ENCODE results near the gene GID8. TPM values are rescaled to one million over a fixed set of nuclear protein-coding genes. Genes with fewer than 3 reads are reported as not detected.
A peak's percentile ranks its signal among the peaks of the same experiment; 100 is the strongest.

The GID8 gene
- total RNA-seq, 2 experiments from 2014 or later, result 39.6 to 46.1 TPM

GRCh38 chr20:62979876-62980373 is 42.0 kb downstream of the GID8 start:
- ATAC-seq (ENCODE audit: poor library complexity), result no peak
- peak in 1 of 14 experiments; percentile 16 for DNase-seq
- CTCF ChIA-PET, result interaction anchor here (1.3 to 3.9 kb wide), 3 partner anchors 7 to 61 kb away, joined by 3 to 23 read pairs (median 8); no protein-coding TSS in a partner anchor
- H3K9me3 ChIP-seq (ENCODE audit: control insufficient read depth in 1 of 2, insufficient read depth in 1 of 2, low read length in 2 of 2), result peaks cover 0 to 23% of the 10 kb centered on the region in 2 experiments
- no peaks in the 10 kb centered on the region for H3K36me3 ChIP-seq (ENCODE audit: insufficient read depth, low read length)
- H3K27ac ChIP-seq (ENCODE audit: low read depth in 1 of 2, low read length in 2 of 2), result no peak overlapping the region
- peaks cover 55% of the 10 kb centered on the region for H3K4me1 ChIP-seq (ENCODE audit: insufficient read depth, low read length)
- H3K4me3 ChIP-seq (ENCODE audit: low read length), result no peak overlapping the region
- no peak for TF ChIP-seq CTCF (IDR thresholded peaks at IDR 0.05)
- POLR2A ChIA-PET, result interaction anchor here (3.0 kb wide), 1 partner anchor 26 kb away, joined by 21 read pairs; no protein-coding TSS in a partner anchor
- H3K4me3 Mint-ChIP-seq, result no peak overlapping the region
- H3K27ac Mint-ChIP-seq, result no peak overlapping the region
- peaks cover 66% of the 10 kb centered on the region for H3K27me3 Mint-ChIP-seq
- intact Hi-C loops (cut with DNase I, micrococcal nuclease), result no loop called here
- H3K9me3 Mint-ChIP-seq, result no peaks in the 10 kb centered on the region
- no peaks in the 10 kb centered on the region for H3K36me3 Mint-ChIP-seq (ENCODE audit: low read depth)
- H3K4me1 Mint-ChIP-seq (ENCODE audit: low read depth), result peaks cover 44% of the 10 kb centered on the region
- peaks cover 47 to 61% of the 10 kb centered on the region in 2 experiments for H3K27me3 ChIP-seq (ENCODE audit: control insufficient read depth in 1 of 2, insufficient read depth in 2 of 2, low read length in 2 of 2)

- no peak overlapping the region for H3K4me3 Mint-ChIP-seq
- H3K27ac Mint-ChIP-seq, result no peak overlapping the region
- POLR2A ChIA-PET, result no interaction called here
These were observed 42.5 kb downstream of the GID8 start for GRCh38 chr20:62980380-62980960.

GRCh38 chr20:62980970-62981369 is 43.0 kb downstream of the GID8 start:
- DNase-seq (peak in 13 of 14 experiments; percentile 28 to 81 (median 50)), ATAC-seq (ENCODE audit: poor library complexity) (peak; percentile 30)
- Histone ChIP-seq H3K4me1 (ENCODE audit: insufficient read depth, low read length) (peaks cover 55% of the 10 kb centered on the region), H3K27me3 (ENCODE audit: control insufficient read depth in 1 of 2, insufficient read depth in 2 of 2, low read length in 2 of 2) (peaks cover 37 to 54% of the 10 kb centered on the region in 2 experiments), H3K4me3 (ENCODE audit: low read length) (no peak overlapping the region), H3K9me3 (ENCODE audit: control insufficient read depth in 1 of 2, insufficient read depth in 1 of 2, low read length in 2 of 2) (peaks cover 0 to 18% of the 10 kb centered on the region in 2 experiments), H3K36me3 (ENCODE audit: insufficient read depth, low read length) (no peaks in the 10 kb centered on the region), H3K27ac (ENCODE audit: low read depth in 1 of 2, low read length in 2 of 2) (no peak overlapping the region)
- ChIA-PET POLR2A (no interaction called here), CTCF (interaction anchor here (0.8 to 3.9 kb wide), 5 partner anchors 8 to 173 kb away, joined by 3 to 23 read pairs (median 3); no protein-coding TSS in a partner anchor)
- intact Hi-C loops (cut with DNase I, micrococcal nuclease), result no loop called here
- H3K9me3 Mint-ChIP-seq, result no peaks in the 10 kb centered on the region
- peaks cover 44% of the 10 kb centered on the region for H3K4me1 Mint-ChIP-seq (ENCODE audit: low read depth)
- H3K27me3 Mint-ChIP-seq, result peaks cover 60% of the 10 kb centered on the region
- no peak for TF ChIP-seq CTCF (IDR thresholded peaks at IDR 0.05)
- H3K36me3 Mint-ChIP-seq (ENCODE audit: low read depth), result no peaks in the 10 kb centered on the region
- no peak overlapping the region for H3K27ac Mint-ChIP-seq
- no peak overlapping the region for H3K4me3 Mint-ChIP-seq

More at GRCh38 chr20:62980380-62980960, 42.5 kb downstream of the GID8 start:
- no peak for TF ChIP-seq CTCF (IDR thresholded peaks at IDR 0.05)
- no peaks in the 10 kb centered on the region for H3K9me3 Mint-ChIP-seq
- Histone ChIP-seq H3K9me3 (ENCODE audit: control insufficient read depth in 1 of 2, insufficient read depth in 1 of 2, low read length in 2 of 2) (peaks cover 0 to 18% of the 10 kb centered on the region in 2 experiments), H3K4me3 (ENCODE audit: low read length) (no peak overlapping the region), H3K4me1 (ENCODE audit: insufficient read depth, low read length) (peaks cover 55% of the 10 kb centered on the region), H3K36me3 (ENCODE audit: insufficient read depth, low read length) (no peaks in the 10 kb centered on the region), H3K27ac (ENCODE audit: low read depth in 1 of 2, low read length in 2 of 2) (no peak overlapping the region), H3K27me3 (ENCODE audit: control insufficient read depth in 1 of 2, insufficient read depth in 2 of 2, low read length in 2 of 2) (peaks cover 42 to 57% of the 10 kb centered on the region in 2 experiments)
- H3K36me3 Mint-ChIP-seq (ENCODE audit: low read depth), result no peaks in the 10 kb centered on the region
- intact Hi-C loops (cut with DNase I, micrococcal nuclease), result no loop called here
- H3K4me1 Mint-ChIP-seq (ENCODE audit: low read depth), result peaks cover 44% of the 10 kb centered on the region
- peaks cover 65% of the 10 kb centered on the region for H3K27me3 Mint-ChIP-seq
- CTCF ChIA-PET, result interaction anchor here (0.8 to 3.9 kb wide), 5 partner anchors 8 to 172 kb away, joined by 3 to 23 read pairs (median 3); no protein-coding TSS in a partner anchor
- ATAC-seq (ENCODE audit: poor library complexity) (no peak), DNase-seq (no peak)

Measured in CD4-positive, alpha-beta T cell (primary cell).